ENCODE data around the gene RNF39.
A peak's percentile ranks its signal among the peaks of the same experiment; 100 is the strongest.
"Not testable (repeated sequence)": the region's sequence is repeated elsewhere in the genome, so short reads cannot be mapped to it uniquely, and the experiment has no call there.

RNF39 gene

DNA sequence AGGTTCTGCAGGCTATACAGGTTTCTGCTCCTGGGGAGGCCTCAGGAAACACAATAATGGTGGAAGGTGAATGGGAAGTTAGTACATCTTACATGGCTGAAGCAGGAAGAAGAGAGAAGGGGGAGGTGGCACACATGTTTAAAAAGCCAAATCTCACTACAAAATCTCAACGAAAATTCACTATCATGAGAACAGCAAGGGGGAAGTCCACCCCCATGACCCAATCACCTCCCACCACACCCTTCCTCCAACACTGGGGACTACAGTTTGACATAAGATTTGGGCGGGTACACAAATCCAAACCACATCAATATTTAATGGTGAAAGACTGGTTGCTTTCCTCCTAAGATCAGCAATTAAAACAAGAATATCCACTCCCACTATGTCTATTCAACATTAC, 28.3 kb downstream of the RNF39 start:
- no peak overlapping the region for H3K4me3 ChIP-seq (ENCODE audit: low read length)
- no peaks in the 10 kb centered on the region for H3K9me3 ChIP-seq (ENCODE audit: control insufficient read depth, low read length)
- no peaks in the 10 kb centered on the region for H3K27me3 ChIP-seq (replicated peaks; ENCODE audit: control insufficient read depth, insufficient read depth, low read length)
- no peak for DNase-seq (ENCODE audit: low read depth)
- H3K36me3 ChIP-seq (ENCODE audit: control insufficient read depth, insufficient read depth, low read length, severe bottlenecking): no peaks in the 10 kb centered on the region
- H3K4me1 ChIP-seq (ENCODE audit: control insufficient read depth, insufficient read depth, low read length): peaks cover 11% of the 10 kb centered on the region
- no peak overlapping the region for H3K9ac ChIP-seq (ENCODE audit: low read length)

DNA sequence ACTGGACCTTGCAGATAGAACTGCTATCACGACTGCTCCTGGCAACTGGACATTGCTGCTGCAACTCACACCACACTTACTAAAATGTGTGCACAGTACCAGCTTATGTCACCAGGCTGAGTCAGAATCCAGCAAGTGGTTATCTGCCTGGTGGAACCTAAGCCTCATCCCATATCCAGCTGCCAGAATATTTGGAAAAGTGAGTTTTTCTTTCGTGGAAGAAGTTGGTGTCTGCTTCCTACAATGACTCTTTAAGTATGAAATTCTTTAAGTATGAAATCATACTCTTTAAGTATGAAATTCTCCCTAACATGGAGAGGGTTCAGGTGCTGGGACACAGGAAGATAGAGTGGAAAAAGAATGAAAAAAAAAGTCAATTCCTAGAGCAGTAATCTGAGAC, 30.9 kb downstream of the RNF39 start:
- DNase-seq (ENCODE audit: low read depth): peak; percentile 41
- H3K4me1 ChIP-seq (ENCODE audit: control insufficient read depth, insufficient read depth, low read length): peaks cover 15% of the 10 kb centered on the region
- no peaks in the 10 kb centered on the region for H3K36me3 ChIP-seq (ENCODE audit: control insufficient read depth, insufficient read depth, low read length, severe bottlenecking)
- H3K9me3 ChIP-seq (ENCODE audit: control insufficient read depth, low read length): no peaks in the 10 kb centered on the region
- H3K4me3 ChIP-seq (ENCODE audit: low read length): no peak overlapping the region
- H3K9ac ChIP-seq (ENCODE audit: low read length): no peak overlapping the region
- H3K27me3 ChIP-seq (replicated peaks; ENCODE audit: control insufficient read depth, insufficient read depth, low read length): no peaks in the 10 kb centered on the region

DNA sequence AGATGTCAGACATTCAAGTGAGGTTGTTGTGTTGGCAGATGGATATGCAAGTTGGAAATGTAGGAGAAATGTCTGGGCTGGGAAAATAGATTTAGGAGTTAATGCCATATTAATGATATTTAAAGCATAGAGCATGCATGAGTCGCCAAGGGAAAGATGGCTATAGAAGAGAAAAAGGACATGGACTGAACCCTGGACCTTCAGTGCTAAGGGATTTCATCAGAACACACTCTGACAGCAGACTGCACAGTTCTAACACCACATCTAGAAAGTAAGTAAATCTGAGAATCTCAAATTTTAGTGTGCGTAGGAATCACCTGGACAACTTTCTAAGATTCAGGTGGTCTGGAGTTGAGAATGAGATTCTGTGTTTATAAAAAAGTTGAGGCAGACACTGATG, 31.8 kb downstream of the RNF39 start:
- no peaks in the 10 kb centered on the region for H3K27me3 ChIP-seq (replicated peaks; ENCODE audit: control insufficient read depth, insufficient read depth, low read length)
- H3K36me3 ChIP-seq (ENCODE audit: control insufficient read depth, insufficient read depth, low read length, severe bottlenecking): no peaks in the 10 kb centered on the region
- no peaks in the 10 kb centered on the region for H3K9me3 ChIP-seq (ENCODE audit: control insufficient read depth, low read length)
- no peak overlapping the region for H3K9ac ChIP-seq (ENCODE audit: low read length)
- H3K4me1 ChIP-seq (ENCODE audit: control insufficient read depth, insufficient read depth, low read length): peaks cover 15% of the 10 kb centered on the region
- no peak overlapping the region for H3K4me3 ChIP-seq (ENCODE audit: low read length)
- DNase-seq (ENCODE audit: low read depth): no peak

DNA sequence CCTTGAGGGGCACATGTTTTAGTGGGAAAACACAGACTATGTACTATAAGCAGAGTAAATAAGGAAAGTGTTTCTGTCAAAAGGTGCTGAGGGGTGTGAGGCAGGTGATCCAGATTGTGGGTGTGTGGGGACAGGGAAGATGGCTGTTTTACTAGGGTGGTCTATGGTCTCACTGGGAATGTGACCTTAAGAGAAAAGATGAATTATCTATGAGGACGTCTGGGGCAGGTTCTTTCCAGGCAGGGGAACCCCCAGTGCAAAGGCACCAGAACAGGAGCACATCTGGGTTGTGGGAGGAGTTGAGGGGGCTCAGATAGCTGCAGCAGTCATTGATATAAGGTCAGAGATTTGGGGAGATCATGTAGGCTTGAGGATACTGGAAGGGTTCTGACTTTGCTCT, 32.7 kb downstream of the RNF39 start:
- no peaks in the 10 kb centered on the region for H3K9me3 ChIP-seq (ENCODE audit: control insufficient read depth, low read length)
- H3K9ac ChIP-seq (ENCODE audit: low read length): no peak overlapping the region
- no peak overlapping the region for H3K4me3 ChIP-seq (ENCODE audit: low read length)
- H3K36me3 ChIP-seq (ENCODE audit: control insufficient read depth, insufficient read depth, low read length, severe bottlenecking): no peaks in the 10 kb centered on the region
- H3K27me3 ChIP-seq (replicated peaks; ENCODE audit: control insufficient read depth, insufficient read depth, low read length): no peaks in the 10 kb centered on the region
- peaks cover 15% of the 10 kb centered on the region for H3K4me1 ChIP-seq (ENCODE audit: control insufficient read depth, insufficient read depth, low read length)
- DNase-seq (ENCODE audit: low read depth): no peak

DNA sequence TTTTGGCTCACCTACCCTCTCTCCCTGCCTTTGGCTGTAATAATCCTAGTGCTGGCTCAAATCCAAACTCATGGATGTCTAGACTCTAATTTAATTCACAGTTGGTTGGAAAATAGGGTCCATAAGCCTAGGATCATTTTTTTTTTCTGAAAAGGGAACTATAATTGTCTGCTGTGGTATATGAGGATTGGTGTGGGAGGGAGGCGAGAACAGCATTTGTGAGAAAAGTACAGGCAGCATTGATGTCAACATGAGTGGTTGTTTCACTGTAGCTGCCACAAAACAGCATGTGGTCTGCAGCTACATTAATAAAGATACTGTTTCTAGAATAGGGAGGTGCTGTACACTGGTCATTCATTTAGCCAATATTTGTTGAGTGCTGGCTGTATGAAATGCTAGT, 33.1 kb downstream of the RNF39 start:
- Histone ChIP-seq H3K9me3 (ENCODE audit: control insufficient read depth, low read length) (no peaks in the 10 kb centered on the region), H3K27me3 (replicated peaks; ENCODE audit: control insufficient read depth, insufficient read depth, low read length) (no peaks in the 10 kb centered on the region), H3K36me3 (ENCODE audit: control insufficient read depth, insufficient read depth, low read length, severe bottlenecking) (no peaks in the 10 kb centered on the region), H3K9ac (ENCODE audit: low read length) (peak overlapping the region; percentile 9), H3K4me3 (ENCODE audit: low read length) (no peak overlapping the region), H3K4me1 (ENCODE audit: control insufficient read depth, insufficient read depth, low read length) (peaks cover 15% of the 10 kb centered on the region)
- DNase-seq (ENCODE audit: low read depth): no peak

DNA sequence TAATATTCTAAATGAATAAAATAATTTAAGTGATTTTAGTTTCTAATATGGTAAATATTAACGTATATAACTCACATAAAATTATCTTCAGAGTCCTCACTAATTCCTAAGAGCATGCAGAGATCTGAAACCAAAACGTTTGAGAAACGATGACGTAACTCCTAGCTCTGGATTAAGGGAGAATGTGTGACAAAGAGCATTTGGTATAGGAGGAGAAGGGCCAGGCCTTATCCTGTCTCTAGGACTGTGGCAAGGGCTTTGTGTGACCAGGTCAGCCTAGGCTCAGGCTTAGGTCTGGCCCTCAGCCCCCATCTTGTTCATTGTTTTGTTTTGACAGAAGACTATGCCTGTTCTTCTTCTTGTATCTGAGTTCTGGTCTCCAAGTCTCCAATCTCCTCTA, 33.7 kb downstream of the RNF39 start:
- DNase-seq (ENCODE audit: low read depth): peak; percentile 7
- no peaks in the 10 kb centered on the region for H3K27me3 ChIP-seq (replicated peaks; ENCODE audit: control insufficient read depth, insufficient read depth, low read length)
- no peaks in the 10 kb centered on the region for H3K9me3 ChIP-seq (ENCODE audit: control insufficient read depth, low read length)
- H3K36me3 ChIP-seq (ENCODE audit: control insufficient read depth, insufficient read depth, low read length, severe bottlenecking): no peaks in the 10 kb centered on the region
- H3K4me1 ChIP-seq (ENCODE audit: control insufficient read depth, insufficient read depth, low read length): peaks cover 22% of the 10 kb centered on the region
- H3K4me3 ChIP-seq (ENCODE audit: low read length): no peak overlapping the region
- H3K9ac ChIP-seq (ENCODE audit: low read length): peak overlapping the region; percentile 9

DNA sequence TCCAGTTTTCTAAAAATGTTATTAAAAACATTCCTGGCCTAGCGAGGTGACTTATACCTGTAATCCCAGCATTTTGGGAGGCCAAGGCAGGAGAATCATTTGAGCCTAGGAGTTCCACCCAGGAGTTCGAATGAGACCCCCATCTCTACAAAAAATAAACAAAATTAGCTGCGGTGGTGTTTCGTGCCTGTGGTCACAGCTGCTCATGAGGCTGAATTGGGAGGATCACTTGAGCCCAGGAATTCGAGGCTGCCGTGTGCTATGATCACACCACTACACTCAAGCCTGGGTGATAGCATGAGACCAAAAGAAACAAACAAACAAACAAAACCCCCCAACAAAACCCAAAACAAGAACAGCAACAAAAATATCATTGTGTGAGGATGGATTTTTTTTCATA, 34.3 kb downstream of the RNF39 start:
- H3K9ac ChIP-seq (ENCODE audit: low read length): no peak overlapping the region
- peaks cover 24% of the 10 kb centered on the region for H3K4me1 ChIP-seq (ENCODE audit: control insufficient read depth, insufficient read depth, low read length)
- no peaks in the 10 kb centered on the region for H3K9me3 ChIP-seq (ENCODE audit: control insufficient read depth, low read length)
- DNase-seq (ENCODE audit: low read depth): no peak
- H3K27me3 ChIP-seq (replicated peaks; ENCODE audit: control insufficient read depth, insufficient read depth, low read length): no peaks in the 10 kb centered on the region
- H3K4me3 ChIP-seq (ENCODE audit: low read length): no peak overlapping the region
- H3K36me3 ChIP-seq (ENCODE audit: control insufficient read depth, insufficient read depth, low read length, severe bottlenecking): no peaks in the 10 kb centered on the region

DNA sequence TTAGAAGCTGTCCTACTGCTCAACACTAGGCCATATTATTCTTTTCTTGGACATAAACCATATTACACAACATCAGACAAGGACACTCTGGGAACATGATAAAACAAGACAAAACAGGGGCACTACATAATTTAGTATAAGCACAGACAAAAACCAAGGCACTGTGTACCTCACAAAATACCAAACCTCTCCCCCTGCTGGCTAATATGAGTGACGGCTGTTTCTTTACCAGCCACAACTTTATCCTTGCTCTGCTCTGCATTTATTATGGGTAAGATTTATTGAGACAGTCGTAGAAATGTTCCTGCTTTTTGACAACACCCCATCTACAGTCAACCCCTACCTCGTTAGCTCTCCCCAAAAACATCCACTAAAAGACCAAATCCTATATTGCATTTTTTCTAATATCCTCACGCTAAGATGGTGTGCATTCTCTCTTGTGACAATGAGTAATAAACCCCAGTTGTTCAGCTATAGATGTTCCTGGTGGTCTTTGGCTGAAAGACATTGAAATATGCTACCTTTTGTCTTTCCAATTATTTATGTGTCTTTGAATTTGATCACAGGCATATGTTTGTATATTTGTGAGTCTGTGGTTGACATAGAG, 38.3 kb downstream of the RNF39 start:
- Histone ChIP-seq H3K27me3 (replicated peaks; ENCODE audit: control insufficient read depth, insufficient read depth, low read length) (no peaks in the 10 kb centered on the region), H3K9ac (ENCODE audit: low read length) (peak overlapping the region; percentile 44), H3K4me3 (ENCODE audit: low read length) (no peak overlapping the region), H3K36me3 (ENCODE audit: control insufficient read depth, insufficient read depth, low read length, severe bottlenecking) (no peaks in the 10 kb centered on the region), H3K4me1 (ENCODE audit: control insufficient read depth, insufficient read depth, low read length) (peaks cover 28% of the 10 kb centered on the region), H3K9me3 (ENCODE audit: control insufficient read depth, low read length) (no peaks in the 10 kb centered on the region)
- DNase-seq (ENCODE audit: low read depth): peak; percentile 65

DNA sequence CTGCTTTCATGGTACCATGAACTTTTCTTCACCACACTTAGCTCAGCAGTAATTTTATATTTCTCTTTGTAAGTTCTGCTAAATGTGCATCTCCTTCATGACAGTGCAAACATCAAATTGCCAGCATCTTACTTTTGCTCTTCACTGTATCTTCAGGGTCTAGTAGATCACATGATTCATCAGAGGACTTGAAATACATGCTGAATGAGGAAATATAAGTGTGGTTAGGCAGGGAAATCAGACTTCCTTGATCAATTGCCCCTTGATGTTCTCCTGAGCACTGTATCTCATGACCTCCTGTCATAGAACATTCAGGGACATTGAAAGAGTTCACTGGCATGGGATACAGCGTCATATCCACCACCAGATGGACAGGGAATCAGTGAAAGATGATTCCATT, 39.8 kb downstream of the RNF39 start:
- H3K36me3 ChIP-seq (ENCODE audit: control insufficient read depth, insufficient read depth, low read length, severe bottlenecking): no peaks in the 10 kb centered on the region
- DNase-seq (ENCODE audit: low read depth): no peak
- no peak overlapping the region for H3K9ac ChIP-seq (ENCODE audit: low read length)
- no peak overlapping the region for H3K4me3 ChIP-seq (ENCODE audit: low read length)
- peaks cover 23% of the 10 kb centered on the region for H3K4me1 ChIP-seq (ENCODE audit: control insufficient read depth, insufficient read depth, low read length)
- no peaks in the 10 kb centered on the region for H3K9me3 ChIP-seq (ENCODE audit: control insufficient read depth, low read length)
- no peaks in the 10 kb centered on the region for H3K27me3 ChIP-seq (replicated peaks; ENCODE audit: control insufficient read depth, insufficient read depth, low read length)

DNA sequence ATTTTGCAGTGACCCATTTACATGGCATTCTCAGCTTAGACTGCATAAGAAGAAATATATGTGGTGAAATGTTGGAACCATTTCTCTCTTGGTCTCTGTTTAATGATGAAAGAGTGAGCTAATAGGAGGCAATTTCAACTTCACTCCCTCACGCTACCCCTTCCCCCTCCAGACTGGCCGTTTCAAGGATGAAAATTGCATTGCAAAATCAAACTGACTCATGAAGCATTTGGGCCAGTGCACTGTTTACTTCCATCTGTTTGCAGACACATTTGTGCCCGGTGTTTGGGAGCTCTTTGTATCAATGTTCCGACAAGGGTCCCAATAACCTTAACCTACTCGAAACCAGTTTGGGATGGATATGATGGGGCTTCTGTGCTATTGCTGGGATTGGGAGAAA, 42.1 kb downstream of the RNF39 start:
- peak; percentile 86 for DNase-seq (ENCODE audit: low read depth)
- peaks cover 23% of the 10 kb centered on the region for H3K4me1 ChIP-seq (ENCODE audit: control insufficient read depth, insufficient read depth, low read length)
- H3K4me3 ChIP-seq (ENCODE audit: low read length); H3K36me3 ChIP-seq (ENCODE audit: control insufficient read depth, insufficient read depth, low read length, severe bottlenecking); H3K27me3 ChIP-seq (replicated peaks; ENCODE audit: control insufficient read depth, insufficient read depth, low read length); H3K9me3 ChIP-seq (ENCODE audit: control insufficient read depth, low read length); H3K9ac ChIP-seq (ENCODE audit: low read length): not testable (repeated sequence)

DNA sequence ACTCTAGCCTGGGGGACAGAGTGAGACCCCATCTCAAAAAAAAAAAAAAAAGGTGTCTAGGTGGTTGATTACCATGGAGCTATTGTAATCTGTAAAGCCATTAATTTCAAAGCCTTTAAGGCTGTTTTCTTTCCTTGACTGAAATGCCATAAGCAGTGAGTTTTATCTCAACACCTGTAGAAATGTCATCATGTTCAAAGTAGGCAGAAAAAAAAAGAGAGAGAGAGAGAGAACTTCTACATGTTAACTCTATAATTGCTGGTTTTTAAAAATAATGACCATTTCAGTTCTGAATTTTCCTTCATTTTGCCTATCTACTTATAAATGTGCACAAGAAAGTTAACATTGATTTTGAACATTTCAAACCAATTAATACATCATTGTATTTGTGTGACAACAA, 44.2 kb downstream of the RNF39 start:
- no peaks in the 10 kb centered on the region for H3K27me3 ChIP-seq (replicated peaks; ENCODE audit: control insufficient read depth, insufficient read depth, low read length)
- H3K36me3 ChIP-seq (ENCODE audit: control insufficient read depth, insufficient read depth, low read length, severe bottlenecking): no peaks in the 10 kb centered on the region
- H3K4me3 ChIP-seq (ENCODE audit: low read length): no peak overlapping the region
- H3K9ac ChIP-seq (ENCODE audit: low read length): no peak overlapping the region
- H3K9me3 ChIP-seq (ENCODE audit: control insufficient read depth, low read length): no peaks in the 10 kb centered on the region
- H3K4me1 ChIP-seq (ENCODE audit: control insufficient read depth, insufficient read depth, low read length): peaks cover 14% of the 10 kb centered on the region
- no peak for DNase-seq (ENCODE audit: low read depth)

DNA sequence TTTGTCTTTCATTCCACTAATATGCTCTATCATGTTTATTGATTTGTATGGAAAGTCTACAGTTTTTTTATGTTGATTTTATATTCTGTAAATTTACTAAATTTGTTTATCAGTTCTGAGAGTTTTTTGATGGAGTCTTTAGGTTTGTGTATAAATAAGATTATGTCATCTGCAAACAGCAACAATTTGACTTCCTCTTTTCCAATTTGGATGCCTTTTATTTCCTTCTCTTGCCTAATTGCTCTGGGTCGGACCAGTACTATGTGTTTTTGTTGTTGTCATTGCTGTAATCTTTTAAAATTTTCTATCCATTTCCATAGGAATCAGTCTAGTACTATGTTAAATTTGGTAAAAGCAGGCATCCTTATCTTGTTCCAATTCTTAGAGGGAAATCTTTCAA, 46.0 kb downstream of the RNF39 start:
- Histone ChIP-seq H3K9ac (ENCODE audit: low read length) (no peak overlapping the region), H3K4me3 (ENCODE audit: low read length) (no peak overlapping the region), H3K4me1 (ENCODE audit: control insufficient read depth, insufficient read depth, low read length) (peaks cover 14% of the 10 kb centered on the region)

More for the DNA sequence above, 46.0 kb downstream of the RNF39 start:
- no peaks in the 10 kb centered on the region for H3K36me3 ChIP-seq (ENCODE audit: control insufficient read depth, insufficient read depth, low read length, severe bottlenecking)
- DNase-seq (ENCODE audit: low read depth): no peak
- H3K27me3 ChIP-seq (replicated peaks; ENCODE audit: control insufficient read depth, insufficient read depth, low read length): no peaks in the 10 kb centered on the region
- H3K9me3 ChIP-seq (ENCODE audit: control insufficient read depth, low read length): no peaks in the 10 kb centered on the region

Data from adipocyte (in vitro differentiated cells).